Panc1 (cell line): Measurements from ENCODE around the gene TRAF3IP3. TPM values are rescaled to one million over a fixed set of nuclear protein-coding genes. Genes with fewer than 3 reads are reported as not detected.

Source experiments
- ATAC-seq: fragments of 200-7000 bp; cut with Tn5 transposase; 2 replicates; pipeline ENCODE4 v1.9.1; 2020; ENCODE audit warnings: mild to moderate bottlenecking, moderate library complexity
- BruUV-seq: library from RNA; stranded (reverse); fragments of 400-500 nt; replicated peaks from 2 replicates; lab custom pipeline; 2021; lab: Mats Ljungman, UMichigan
- CTCF ChIA-PET: fragments of 300-600 bp; sonication (Branson Sonifier 250); formaldehyde crosslinking; loops from one replicate; lab custom pipeline; 2022; ENCODE audit warnings: antibody characterized with exemption; lab: Charles Lee
- POLR2A ChIA-PET: fragments of 300-600 bp; sonication (Branson Sonifier 250); formaldehyde crosslinking; loops from one replicate; lab custom pipeline; 2022; ENCODE audit warnings: antibody characterized with exemption; lab: Charles Lee
- DNase-seq: peaks from one replicate; pipeline ENCODE4 v3.0.0-alpha.2; 2010; ENCODE audit warnings: low read depth, low spot score
- H3K27ac ChIP-seq: 2 replicates; pipeline ENCODE4 v1.5.1; 2011; ENCODE audit warnings: mild to moderate bottlenecking, low read length, inconsistent platforms
- H3K27me3 ChIP-seq: fragments of 200-500 bp; sonication (Bioruptor generic); 2 replicates; pipeline ENCODE4 v1.6.0; 2014; ENCODE audit warnings: low read length, inconsistent platforms; ENCODE audit not compliant: control insufficient read depth, insufficient read depth
- H3K36me3 ChIP-seq: fragments of 200-500 bp; sonication (Bioruptor generic); 2 replicates; pipeline ENCODE4 v1.5.1; 2014; ENCODE audit warnings: inconsistent platforms, mild to moderate bottlenecking, low read length, moderate library complexity; ENCODE audit not compliant: control insufficient read depth, insufficient read depth
- H3K4me1 ChIP-seq: 2 replicates; pipeline ENCODE4 v1.5.1; 2011; ENCODE audit warnings: inconsistent platforms, mild to moderate bottlenecking, low read length, moderate library complexity; ENCODE audit not compliant: control insufficient read depth, insufficient read depth
- H3K4me3 ChIP-seq, 2 experiments: 2 replicates each; pipeline ENCODE4 v1.5.1; 2011 to 2012; ENCODE audit warnings: low read depth in 2 of 2, low read length in 2 of 2, mild to moderate bottlenecking in 2 of 2, inconsistent platforms in 1 of 2, moderate library complexity in 1 of 2
- H3K9me3 ChIP-seq: fragments of 200-500 bp; sonication (Bioruptor generic); 2 replicates; pipeline ENCODE4 v1.5.1; 2014; ENCODE audit warnings: low read depth, mild to moderate bottlenecking, inconsistent platforms, low read length, moderate library complexity; ENCODE audit not compliant: control insufficient read depth, insufficient read depth
- CTCF ChIP-seq: fragments of 450-650 bp; IDR thresholded peaks from 2 replicates; pipeline ENCODE4 v1.5.1; 2017; ENCODE audit warnings: mild to moderate bottlenecking
- POLR2AphosphoS5 ChIP-seq: IDR thresholded peaks from 2 replicates; pipeline ENCODE4 v1.6.1; 2012; ENCODE audit warnings: mild to moderate bottlenecking, low read depth, low read length, moderate library complexity
- SIN3A ChIP-seq: IDR thresholded peaks from 2 replicates; pipeline ENCODE4 v1.6.1; 2012; ENCODE audit warnings: low read depth, mild to moderate bottlenecking, low read length, moderate library complexity, borderline replicate concordance; ENCODE audit not compliant: insufficient read depth
- TCF7L2 ChIP-seq: IDR thresholded peaks from 2 replicates; pipeline ENCODE4 v1.6.1; 2011; ENCODE audit warnings: mild to moderate bottlenecking, low read depth, low read length, inconsistent platforms
- in situ Hi-C: cut with HindIII; loops from 2 replicates; pipeline ENCODE4 v1.10.0; 2016; ENCODE audit warnings: low sequenced_read_pairs, low pct_unique_long_range_greater_than_20kb
- intact Hi-C: fragments of 100-400 bp; cut with micrococcal nuclease; formaldehyde crosslinking; loops from one replicate; pipeline ENCODE4 v1.10.0; 2022; ENCODE audit not compliant: unreplicated experiment
- total RNA-seq: library from RNA; stranded (reverse); gene quantifications from one replicate; pipeline ENCODE4 v1.2.1, GENCODE V29; 2021; ENCODE audit not compliant: unreplicated experiment
- TF ChIP-seq, protein P1 (sequence below), 2 experiments: IDR thresholded peaks; 2 replicates each; pipeline ENCODE4 v1.6.1; 2011 to 2012; ENCODE audit warnings: low read depth in 2 of 2, control low read depth in 1 of 2, low read length in 1 of 2, mild to moderate bottlenecking in 1 of 2, moderate library complexity in 1 of 2; ENCODE audit not compliant: insufficient read depth in 1 of 2

Gene TRAF3IP3
- total RNA-seq, 1 experiment from 2014 or later = 0.67 TPM

DNA sequence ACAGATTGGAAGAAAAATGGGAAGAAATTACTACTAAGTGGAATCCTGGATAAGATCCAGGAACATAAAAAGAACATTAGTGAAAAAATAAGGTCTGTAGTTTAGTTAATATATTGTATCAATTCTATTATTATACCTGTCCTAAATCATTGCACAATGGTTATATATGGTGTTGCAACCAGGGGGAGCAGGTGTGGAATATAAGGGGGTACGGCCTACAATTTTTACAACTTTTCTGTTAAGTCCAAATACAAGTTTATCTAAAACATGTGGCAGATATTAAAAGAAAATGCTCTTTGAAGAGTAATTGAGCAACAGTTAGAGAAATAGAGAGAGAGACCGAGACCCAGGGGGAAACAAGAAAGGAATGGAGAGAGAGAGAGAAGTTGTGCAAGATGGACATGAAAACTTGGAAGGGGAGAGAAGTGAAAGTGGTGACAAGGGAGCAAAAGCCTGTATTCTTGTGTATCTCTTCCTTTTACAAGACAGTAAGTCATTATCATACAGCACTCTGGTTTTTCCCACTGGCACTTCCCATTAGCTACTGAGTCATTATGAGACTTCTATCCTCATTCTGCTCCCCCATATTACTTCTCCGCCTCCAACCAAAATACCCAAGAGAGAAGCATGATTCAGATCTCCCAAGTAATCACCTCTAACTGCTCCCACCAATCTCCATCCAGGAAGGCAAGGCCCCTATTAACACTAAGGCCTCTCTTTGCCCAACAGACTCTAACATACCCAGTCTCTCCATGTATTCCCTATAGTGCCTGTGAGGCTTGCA is 22.3 kb upstream of the TRAF3IP3 start:
- BruUV-seq = no TSS peak
- TF ChIP-seq POLR2AphosphoS5 (no peak), TCF7L2 (no peak), CTCF (no peak), SIN3A (no peak)
- TF ChIP-seq, protein P1, sequence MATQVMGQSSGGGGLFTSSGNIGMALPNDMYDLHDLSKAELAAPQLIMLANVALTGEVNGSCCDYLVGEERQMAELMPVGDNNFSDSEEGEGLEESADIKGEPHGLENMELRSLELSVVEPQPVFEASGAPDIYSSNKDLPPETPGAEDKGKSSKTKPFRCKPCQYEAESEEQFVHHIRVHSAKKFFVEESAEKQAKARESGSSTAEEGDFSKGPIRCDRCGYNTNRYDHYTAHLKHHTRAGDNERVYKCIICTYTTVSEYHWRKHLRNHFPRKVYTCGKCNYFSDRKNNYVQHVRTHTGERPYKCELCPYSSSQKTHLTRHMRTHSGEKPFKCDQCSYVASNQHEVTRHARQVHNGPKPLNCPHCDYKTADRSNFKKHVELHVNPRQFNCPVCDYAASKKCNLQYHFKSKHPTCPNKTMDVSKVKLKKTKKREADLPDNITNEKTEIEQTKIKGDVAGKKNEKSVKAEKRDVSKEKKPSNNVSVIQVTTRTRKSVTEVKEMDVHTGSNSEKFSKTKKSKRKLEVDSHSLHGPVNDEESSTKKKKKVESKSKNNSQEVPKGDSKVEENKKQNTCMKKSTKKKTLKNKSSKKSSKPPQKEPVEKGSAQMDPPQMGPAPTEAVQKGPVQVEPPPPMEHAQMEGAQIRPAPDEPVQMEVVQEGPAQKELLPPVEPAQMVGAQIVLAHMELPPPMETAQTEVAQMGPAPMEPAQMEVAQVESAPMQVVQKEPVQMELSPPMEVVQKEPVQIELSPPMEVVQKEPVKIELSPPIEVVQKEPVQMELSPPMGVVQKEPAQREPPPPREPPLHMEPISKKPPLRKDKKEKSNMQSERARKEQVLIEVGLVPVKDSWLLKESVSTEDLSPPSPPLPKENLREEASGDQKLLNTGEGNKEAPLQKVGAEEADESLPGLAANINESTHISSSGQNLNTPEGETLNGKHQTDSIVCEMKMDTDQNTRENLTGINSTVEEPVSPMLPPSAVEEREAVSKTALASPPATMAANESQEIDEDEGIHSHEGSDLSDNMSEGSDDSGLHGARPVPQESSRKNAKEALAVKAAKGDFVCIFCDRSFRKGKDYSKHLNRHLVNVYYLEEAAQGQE (IDR thresholded peaks at IDR 0.05; ENCODE audit: insufficient read depth in 1 of 2, low read depth in 2 of 2, low read length in 1 of 2) = no peak
- intact Hi-C loops (no loop called here), in situ Hi-C loops (no loop called here)
- DNase-seq (no peak), ATAC-seq (no peak)
- Histone ChIP-seq H3K4me1 (no peaks in the 10 kb centered on the region), H3K36me3 (no peaks in the 10 kb centered on the region), H3K27ac (no peak overlapping the region), H3K4me3 (no peak overlapping the region), H3K9me3 (no peaks in the 10 kb centered on the region), H3K27me3 (no peaks in the 10 kb centered on the region; the same call in 1 of the 2 replicates)
- ChIA-PET CTCF (no interaction called here), POLR2A (no interaction called here)

DNA sequence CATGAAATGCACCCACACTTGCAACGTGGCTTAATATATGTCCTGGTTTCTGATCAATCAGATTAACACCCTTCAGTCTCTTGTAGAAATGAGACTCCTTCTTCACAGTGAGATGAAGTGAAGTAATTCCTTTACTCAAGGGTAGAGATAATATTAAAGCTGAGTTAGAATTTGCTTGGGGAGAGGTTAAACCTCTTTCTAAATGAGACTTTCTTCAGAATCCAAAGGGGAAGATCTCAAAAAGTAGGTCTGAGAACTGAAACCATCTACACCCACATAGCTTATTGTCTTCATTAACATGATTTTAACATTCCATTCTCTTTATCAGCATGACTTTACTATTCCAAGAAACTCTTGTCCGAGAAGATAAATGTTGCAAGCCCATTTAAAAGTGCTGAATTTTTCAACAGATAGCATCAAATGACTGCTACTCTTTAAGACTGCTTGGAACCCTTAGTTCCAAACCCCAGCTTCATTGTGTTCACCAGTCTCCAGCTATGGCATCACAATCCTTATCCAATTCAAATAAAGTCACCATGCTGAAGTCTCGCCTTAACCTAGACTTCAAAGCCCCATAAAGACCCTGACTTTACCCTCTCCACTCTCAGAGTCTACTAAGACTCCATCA is 19.2 kb upstream of the TRAF3IP3 start:
- Histone ChIP-seq H3K36me3 (no peaks in the 10 kb centered on the region), H3K4me1 (no peaks in the 10 kb centered on the region), H3K27ac (no peak overlapping the region), H3K9me3 (no peaks in the 10 kb centered on the region), H3K4me3 (no peak overlapping the region), H3K27me3 (no peaks in the 10 kb centered on the region; the same call in 1 of the 2 replicates)
- DNase-seq (no peak), ATAC-seq (no peak)
- in situ Hi-C loops (no loop called here), intact Hi-C loops (no loop called here)
- POLR2A ChIA-PET = no interaction called here
- CTCF ChIA-PET = no interaction called here
- BruUV-seq = no TSS peak
- TF ChIP-seq, protein P1 (IDR thresholded peaks at IDR 0.05; ENCODE audit: insufficient read depth in 1 of 2, low read depth in 2 of 2, low read length in 1 of 2) = no peak
- TF ChIP-seq POLR2AphosphoS5 (no peak), TCF7L2 (no peak), CTCF (no peak), SIN3A (no peak)
